Lung (tissue), 12 donors: ENCODE results near the gene GRID1. TPM values are rescaled to one million over a fixed set of nuclear protein-coding genes. Genes with fewer than 3 reads are reported as not detected.

Experiments used
- ATAC-seq: fragments of 200-7000 bp; cut with Tn5 transposase; one replicate; pipeline ENCODE4 v1.9.1; 2020; ENCODE audit warnings: moderate number of reproducible peaks; ENCODE audit not compliant: insufficient read depth, low FRiP score
- DNase-seq, 3 donors: peaks; one replicate each; pipeline ENCODE4 v3.0.0-alpha.2; 2013 to 2017
- H3K27ac ChIP-seq, 2 donors: one replicate each; pipeline ENCODE4 v1.5.1; 2013; ENCODE audit warnings: mild to moderate bottlenecking in 2 of 2, moderate library complexity in 2 of 2, control low read depth in 1 of 2, inconsistent platforms in 1 of 2, low read depth in 1 of 2, low read length in 1 of 2
- H3K27me3 ChIP-seq, 3 donors: one replicate each; pipeline ENCODE4 v1.5.1; 2013; ENCODE audit warnings: low read length in 2 of 3; ENCODE audit not compliant: control insufficient read depth in 3 of 3, insufficient read depth in 3 of 3
- H3K36me3 ChIP-seq, 4 donors: one replicate each; pipeline ENCODE4 v1.5.1; 2013; ENCODE audit warnings: low read length in 4 of 4, mild to moderate bottlenecking in 1 of 4, moderate library complexity in 1 of 4; ENCODE audit not compliant: control insufficient read depth in 4 of 4, insufficient read depth in 4 of 4
- H3K4me1 ChIP-seq, 5 donors: one replicate each; pipeline ENCODE4 v1.5.1; 2013; ENCODE audit warnings: low read length in 5 of 5, mild to moderate bottlenecking in 2 of 5, moderate library complexity in 1 of 5; ENCODE audit not compliant: control insufficient read depth in 5 of 5, insufficient read depth in 5 of 5
- H3K4me3 ChIP-seq: one replicate; pipeline ENCODE4 v1.5.1; 2013; ENCODE audit warnings: mild to moderate bottlenecking, control low read depth, moderate library complexity
- H3K9ac ChIP-seq, 2 donors: one replicate each; pipeline ENCODE4 v1.5.1; 2013; ENCODE audit warnings: low read length in 2 of 2, control low read depth in 1 of 2; ENCODE audit not compliant: insufficient read depth in 1 of 2
- H3K9me3 ChIP-seq, 4 donors: one replicate each; pipeline ENCODE4 v1.5.1; 2013; ENCODE audit warnings: low read length in 3 of 4, mild to moderate bottlenecking in 1 of 4, moderate library complexity in 1 of 4; ENCODE audit not compliant: control insufficient read depth in 4 of 4, insufficient read depth in 3 of 4
- WGBS, 2 donors: extraction: QIAGEN DNeasy Blood & Tissue Kit; methylation state at CpG; one replicate each; pipeline ENCODE4 v1.1.7; 2013; 5-methylcytosine and 5-hydroxymethylcytosine counted together
- polyA plus RNA-seq, 2 donors: library from polyadenylated mRNA; stranded (reverse); fragments of 200-250 nt; gene quantifications; one replicate each; pipeline ENCODE4 v1.2.1, GENCODE V29; 2013
- total RNA-seq, 2 donors: library from RNA; depleted of rRNA in 1 of 2; stranded (reverse); fragments of >200 nt in 1 of 2; gene quantifications; one replicate each; pipeline ENCODE4 v1.2.1, GENCODE V29; 2014 to 2021
- TF ChIP-seq, protein P1 (sequence below): IDR thresholded peaks from 2 replicates; pipeline ENCODE4 v1.5.1; 2012; ENCODE audit warnings: mild to moderate bottlenecking; ENCODE audit errors: control extremely low read depth, extremely low read depth
- donor health status: control.
- donor health status: control.
- donor health status: Bipolar disorder and iron deficiency.
- donor health status: healthy.
- donor health status: DM: yes; HTN: yes; CAD: no.

The GRID1 gene
- total and polyA plus RNA-seq, 4 donors, result 1.1 to 3.6 (median 2.2) TPM

DNA sequence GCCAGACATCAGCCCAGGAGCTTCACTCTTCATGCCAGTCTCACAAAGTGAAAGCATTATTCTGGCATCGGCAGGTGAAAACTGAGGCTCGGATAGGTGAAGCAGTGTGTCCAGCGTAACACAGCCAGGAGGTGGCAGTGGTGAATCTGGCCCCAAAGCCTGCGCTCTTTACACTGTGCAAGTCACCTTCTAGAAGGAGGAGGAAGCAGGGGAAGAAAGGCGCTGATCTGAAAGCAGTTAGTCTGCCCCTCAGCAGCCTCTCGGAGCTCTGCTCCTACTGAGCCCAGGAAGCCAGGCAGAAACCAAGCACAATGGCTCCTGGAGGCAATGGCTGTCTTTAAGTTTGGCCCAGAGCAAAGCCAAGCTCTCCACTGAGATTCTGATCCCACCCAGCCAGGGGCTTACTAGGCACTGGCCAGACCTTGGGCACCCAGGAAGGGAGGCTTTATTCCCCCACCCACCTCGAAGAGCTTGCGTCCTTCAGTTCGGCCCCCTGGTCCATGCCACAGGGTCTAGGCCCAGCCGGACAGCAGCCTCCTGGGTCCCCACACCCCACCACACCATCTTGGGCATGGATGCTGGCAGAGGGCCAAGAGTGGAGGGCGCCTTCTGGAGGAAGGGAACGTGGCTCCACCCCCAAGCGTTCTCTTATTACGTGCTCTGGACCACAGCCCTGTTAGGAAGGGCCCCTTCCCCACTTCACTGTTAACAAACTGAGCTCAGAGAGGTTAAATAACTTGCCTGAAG lies 104.5 kb downstream of the GRID1 start:
- WGBS, 2 donors, result 42 to 52% methylated on average over 14 of the region's 14 CpGs
- Histone ChIP-seq H3K9me3 (no peaks in the 10 kb centered on the region), H3K27me3 (peaks cover 0 to 22% (median 21%) of the 10 kb centered on the region in 3 donors), H3K4me3 (no peak overlapping the region), H3K4me1 (peaks cover 0 to 5% (median 0%) of the 10 kb centered on the region in 5 donors), H3K9ac (no peak overlapping the region), H3K27ac (no peak overlapping the region), H3K36me3 (no peaks in the 10 kb centered on the region)
- ATAC-seq (no peak), DNase-seq (peak; percentile 6 to 29 (median 13))
- TF ChIP-seq, protein P1, sequence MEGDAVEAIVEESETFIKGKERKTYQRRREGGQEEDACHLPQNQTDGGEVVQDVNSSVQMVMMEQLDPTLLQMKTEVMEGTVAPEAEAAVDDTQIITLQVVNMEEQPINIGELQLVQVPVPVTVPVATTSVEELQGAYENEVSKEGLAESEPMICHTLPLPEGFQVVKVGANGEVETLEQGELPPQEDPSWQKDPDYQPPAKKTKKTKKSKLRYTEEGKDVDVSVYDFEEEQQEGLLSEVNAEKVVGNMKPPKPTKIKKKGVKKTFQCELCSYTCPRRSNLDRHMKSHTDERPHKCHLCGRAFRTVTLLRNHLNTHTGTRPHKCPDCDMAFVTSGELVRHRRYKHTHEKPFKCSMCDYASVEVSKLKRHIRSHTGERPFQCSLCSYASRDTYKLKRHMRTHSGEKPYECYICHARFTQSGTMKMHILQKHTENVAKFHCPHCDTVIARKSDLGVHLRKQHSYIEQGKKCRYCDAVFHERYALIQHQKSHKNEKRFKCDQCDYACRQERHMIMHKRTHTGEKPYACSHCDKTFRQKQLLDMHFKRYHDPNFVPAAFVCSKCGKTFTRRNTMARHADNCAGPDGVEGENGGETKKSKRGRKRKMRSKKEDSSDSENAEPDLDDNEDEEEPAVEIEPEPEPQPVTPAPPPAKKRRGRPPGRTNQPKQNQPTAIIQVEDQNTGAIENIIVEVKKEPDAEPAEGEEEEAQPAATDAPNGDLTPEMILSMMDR, result no peak

GRCh38 chr10:86261470-86261869 lies 105.1 kb downstream of the GRID1 start:
- peaks cover 0 to 5% (median 0%) of the 10 kb centered on the region in 5 donors for H3K4me1 ChIP-seq
- H3K27ac ChIP-seq, result no peak overlapping the region
- no peaks in the 10 kb centered on the region for H3K9me3 ChIP-seq
- DNase-seq (no peak), ATAC-seq (no peak)
- WGBS, 2 donors, result 82 to 88% methylated on average over 5 of the region's 5 CpGs
- H3K9ac ChIP-seq, result no peak overlapping the region
- no peak overlapping the region for H3K4me3 ChIP-seq
- no peaks in the 10 kb centered on the region for H3K36me3 ChIP-seq
- TF ChIP-seq, protein P1, result no peak
- peaks cover 0 to 22% (median 21%) of the 10 kb centered on the region in 3 donors for H3K27me3 ChIP-seq

DNA sequence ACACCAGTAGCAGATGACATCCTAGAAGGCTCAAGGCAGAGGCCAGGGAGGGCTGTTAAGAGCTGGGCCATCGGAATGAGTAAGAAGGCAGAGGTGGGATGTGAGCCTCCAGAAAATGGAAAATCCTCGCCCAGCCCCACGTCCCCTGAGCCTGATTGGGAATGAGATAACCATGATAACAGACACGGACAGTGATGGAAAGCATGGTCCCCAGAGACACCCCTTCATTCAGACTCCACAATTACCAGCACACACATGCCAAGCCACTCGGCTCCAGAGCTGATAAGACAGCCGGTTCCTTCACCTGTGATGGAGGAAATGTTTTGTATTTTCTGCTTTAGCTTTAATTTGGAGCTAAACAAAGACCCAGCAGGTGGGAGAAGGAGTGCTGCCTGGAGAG lies 106.0 kb downstream of the GRID1 start:
- no peak overlapping the region for H3K9ac ChIP-seq
- no peak for ATAC-seq

More for the DNA sequence above, 106.0 kb downstream of the GRID1 start:
- Histone ChIP-seq H3K27me3 (peaks cover 0 to 22% (median 21%) of the 10 kb centered on the region in 3 donors), H3K4me3 (no peak overlapping the region), H3K27ac (no peak overlapping the region), H3K9me3 (no peaks in the 10 kb centered on the region), H3K4me1 (peaks cover 0 to 5% (median 0%) of the 10 kb centered on the region in 5 donors), H3K36me3 (no peaks in the 10 kb centered on the region)
- 48 to 53% methylated on average over 6 of the region's 6 CpGs for whole genome bisulfite sequencing, 2 donors
- no peak for DNase-seq
- TF ChIP-seq, protein P1, result no peak
